B cell (primary cell): Measurements from ENCODE around the gene N4BP3.

Source experiments
- EZH2 ChIP-seq: IDR thresholded peaks from 2 replicates; pipeline ENCODE4 v1.6.1; 2012; ENCODE audit warnings: borderline replicate concordance, low read depth, mild to moderate bottlenecking, moderate library complexity, low read length; ENCODE audit not compliant: insufficient read depth, poor library complexity, severe bottlenecking
- TF ChIP-seq, protein P1 (sequence below): fragments of 200-600 bp; IDR thresholded peaks from one replicate; pipeline ENCODE4 v1.8.0; 2022; ENCODE audit warnings: antibody characterized with exemption, mild to moderate bottlenecking

DNA sequence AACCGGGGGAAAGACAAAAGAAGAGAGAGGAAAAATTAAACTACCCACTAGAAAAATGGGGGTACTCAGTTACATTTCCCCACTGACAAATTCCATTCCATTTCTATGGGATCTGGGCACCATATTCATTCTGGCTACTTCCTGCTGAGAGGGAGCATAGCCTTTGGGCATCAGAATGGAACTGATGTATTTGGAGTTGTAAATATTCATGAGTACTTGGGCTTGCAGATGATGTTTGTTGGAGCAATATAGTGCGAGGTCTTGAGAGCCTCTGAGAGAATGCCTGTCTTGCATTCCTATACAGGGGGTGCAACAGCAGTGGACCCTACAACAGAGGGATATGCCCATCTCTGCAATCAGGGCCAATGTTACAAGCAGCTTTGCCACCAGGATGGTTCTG is 57.1 kb downstream of the N4BP3 start:
- TF ChIP-seq EZH2 = no peak
- TF ChIP-seq, protein P1, sequence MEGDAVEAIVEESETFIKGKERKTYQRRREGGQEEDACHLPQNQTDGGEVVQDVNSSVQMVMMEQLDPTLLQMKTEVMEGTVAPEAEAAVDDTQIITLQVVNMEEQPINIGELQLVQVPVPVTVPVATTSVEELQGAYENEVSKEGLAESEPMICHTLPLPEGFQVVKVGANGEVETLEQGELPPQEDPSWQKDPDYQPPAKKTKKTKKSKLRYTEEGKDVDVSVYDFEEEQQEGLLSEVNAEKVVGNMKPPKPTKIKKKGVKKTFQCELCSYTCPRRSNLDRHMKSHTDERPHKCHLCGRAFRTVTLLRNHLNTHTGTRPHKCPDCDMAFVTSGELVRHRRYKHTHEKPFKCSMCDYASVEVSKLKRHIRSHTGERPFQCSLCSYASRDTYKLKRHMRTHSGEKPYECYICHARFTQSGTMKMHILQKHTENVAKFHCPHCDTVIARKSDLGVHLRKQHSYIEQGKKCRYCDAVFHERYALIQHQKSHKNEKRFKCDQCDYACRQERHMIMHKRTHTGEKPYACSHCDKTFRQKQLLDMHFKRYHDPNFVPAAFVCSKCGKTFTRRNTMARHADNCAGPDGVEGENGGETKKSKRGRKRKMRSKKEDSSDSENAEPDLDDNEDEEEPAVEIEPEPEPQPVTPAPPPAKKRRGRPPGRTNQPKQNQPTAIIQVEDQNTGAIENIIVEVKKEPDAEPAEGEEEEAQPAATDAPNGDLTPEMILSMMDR = no peak
